ENCODE data around the gene JAK3. TPM values are rescaled to one million over a fixed set of nuclear protein-coding genes. Genes with fewer than 3 reads are reported as not detected.
"Not testable (repeated sequence)": the region's sequence is repeated elsewhere in the genome, so short reads cannot be mapped to it uniquely, and the experiment has no call there.

Gene JAK3
- total RNA-seq, 2 donors from 2014 or later = 1.5 to 10.1 TPM

DNA sequence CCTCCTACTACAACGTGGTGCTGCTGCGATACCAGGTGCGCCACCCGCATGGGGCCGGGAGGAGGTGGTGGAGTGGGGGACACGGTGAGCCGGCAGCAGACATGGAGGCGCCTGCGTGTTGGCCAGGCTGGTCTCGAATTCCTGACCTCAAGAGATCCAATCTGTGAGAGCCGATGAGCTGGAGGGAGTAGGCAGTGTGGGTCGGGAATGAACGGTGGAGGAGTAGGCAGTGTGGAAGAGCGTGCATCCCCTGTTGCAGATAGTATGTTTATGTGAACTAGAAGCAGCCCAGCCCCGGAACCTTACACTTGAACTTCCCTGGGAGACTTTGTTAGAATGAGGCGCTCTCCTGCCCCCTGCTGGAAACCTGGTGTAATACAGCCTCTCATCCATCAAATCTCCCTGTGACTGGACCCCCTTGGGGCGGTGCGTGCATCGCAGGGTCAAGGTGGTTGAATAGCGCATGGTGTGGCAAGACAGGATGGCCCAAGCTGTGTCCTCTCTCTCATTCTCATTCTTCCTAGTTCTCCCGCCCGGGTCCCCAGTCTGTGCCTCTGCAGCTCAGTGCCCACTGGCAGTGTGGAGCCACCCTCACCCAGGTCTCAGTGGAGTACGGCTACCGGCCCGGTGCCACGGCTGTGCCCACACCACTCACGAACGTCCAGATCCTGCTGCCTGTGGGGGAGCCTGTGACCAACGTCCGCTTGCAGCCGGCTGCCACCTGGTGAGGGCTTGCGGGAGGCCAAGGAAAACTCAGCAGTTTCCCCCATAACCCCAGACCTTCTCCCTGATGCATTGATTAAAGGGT is 63.4 kb downstream of the JAK3 start:
- TF ChIP-seq POLR2A (IDR thresholded peaks at IDR 0.05) (no peak), CTCF (IDR thresholded peaks at IDR 0.05) (peak; percentile 28 to 73 (median 52))
- Histone ChIP-seq H3K4me1 (replicated peaks) (no peaks in the 10 kb centered on the region), H3K4me3 (no peak overlapping the region), H3K9me3 (no peaks in the 10 kb centered on the region), H3K36me3 (no peaks in the 10 kb centered on the region), H3K27me3 (replicated peaks; ENCODE audit: insufficient read depth) (no peaks in the 10 kb centered on the region), H3K27ac (no peak overlapping the region)
- 43% methylated on average over 32 of the region's 32 CpGs for WGBS
- intact Hi-C loops (cut with DNase I) = no loop called here
- peak; percentile 24 for DNase-seq (ENCODE audit: low spot score)

DNA sequence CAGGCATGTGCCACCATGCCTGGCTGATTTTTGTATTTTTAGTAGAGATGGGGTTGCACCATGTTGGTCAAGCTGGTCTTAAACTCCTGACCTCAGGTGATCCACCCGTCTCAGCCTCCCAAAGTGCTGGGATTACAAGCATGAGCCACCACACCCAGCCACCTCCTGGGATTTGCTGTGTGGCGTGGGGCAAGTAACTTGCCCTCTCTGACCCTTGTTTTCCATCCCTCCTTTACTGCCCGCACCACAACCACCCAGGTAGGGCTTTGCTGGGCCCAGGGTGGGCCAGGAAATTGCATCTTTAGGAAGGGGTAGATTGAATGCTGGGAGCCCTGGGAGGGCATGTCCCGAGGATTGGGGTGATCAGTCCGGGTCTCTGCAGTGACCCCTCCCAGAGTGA is 64.1 kb downstream of the JAK3 start:
- not testable (repeated sequence) for DNase-seq (ENCODE audit: low spot score); H3K9me3 ChIP-seq

DNA sequence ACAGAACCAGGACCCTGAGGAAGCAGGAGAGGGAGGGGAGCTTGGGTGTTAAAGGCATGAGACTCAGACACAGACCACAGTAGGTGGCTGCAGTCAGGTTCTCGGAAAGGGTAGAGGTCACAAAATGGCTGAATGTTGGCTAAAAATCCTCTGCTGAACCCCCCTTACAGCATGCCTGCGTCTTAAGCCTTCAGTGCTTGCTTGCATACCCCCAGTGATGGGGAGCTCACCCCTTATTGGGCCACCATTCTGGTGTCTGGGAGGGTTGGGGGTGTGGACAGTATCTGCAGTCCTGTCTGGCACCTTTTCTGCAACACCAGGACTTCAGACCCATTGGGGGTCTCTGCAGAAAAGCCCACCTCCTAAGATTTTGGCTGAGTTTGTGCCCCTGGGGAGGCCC is 67.0 kb downstream of the JAK3 start:
- Histone ChIP-seq H3K9me3 (no peaks in the 10 kb centered on the region), H3K4me1 (replicated peaks) (no peaks in the 10 kb centered on the region), H3K27ac (no peak overlapping the region), H3K4me3 (no peak overlapping the region), H3K36me3 (no peaks in the 10 kb centered on the region), H3K27me3 (replicated peaks; ENCODE audit: insufficient read depth) (peaks cover 2% of the 10 kb centered on the region)
- TF ChIP-seq CTCF (IDR thresholded peaks at IDR 0.05) (no peak), POLR2AphosphoS5 (IDR thresholded peaks at IDR 0.05) (no peak), POLR2A (IDR thresholded peaks at IDR 0.05) (no peak)
- DNase-seq (ENCODE audit: low spot score) = no peak
- intact Hi-C loops (cut with DNase I) = no loop called here
- 95% methylated on average over 2 of the region's 2 CpGs for WGBS

More for the DNA sequence above, 64.1 kb downstream of the JAK3 start:
- H3K36me3 ChIP-seq; intact Hi-C loops (cut with DNase I); H3K27me3 ChIP-seq (replicated peaks; ENCODE audit: insufficient read depth); H3K4me3 ChIP-seq; H3K27ac ChIP-seq; H3K4me1 ChIP-seq (replicated peaks): not testable (repeated sequence)
- 80% methylated on average over 5 of the region's 5 CpGs for WGBS

GRCh38 chr19:17778968-17779929 is 68.5 kb downstream of the JAK3 start:
- Histone ChIP-seq H3K36me3 (no peaks in the 10 kb centered on the region), H3K9me3 (no peaks in the 10 kb centered on the region), H3K4me3 (no peak overlapping the region), H3K4me1 (replicated peaks) (no peaks in the 10 kb centered on the region), H3K27ac (no peak overlapping the region), H3K27me3 (replicated peaks; ENCODE audit: insufficient read depth) (peaks cover 2% of the 10 kb centered on the region)
- DNase-seq (ENCODE audit: low spot score) = no peak
- 22% methylated on average over 25 of the region's 25 CpGs for WGBS
- intact Hi-C loops (cut with DNase I) = loop anchor here (10.0 kb wide), 1 partner anchor 174 kb away; no protein-coding TSS in a partner anchor
- TF ChIP-seq POLR2A (IDR thresholded peaks at IDR 0.05) (no peak), CTCF (IDR thresholded peaks at IDR 0.05) (no peak), POLR2AphosphoS5 (IDR thresholded peaks at IDR 0.05) (no peak)

- 11% methylated on average over 37 of the region's 37 CpGs for WGBS
- TF ChIP-seq POLR2AphosphoS5 (IDR thresholded peaks at IDR 0.05) (no peak), CTCF (IDR thresholded peaks at IDR 0.05) (no peak), POLR2A (IDR thresholded peaks at IDR 0.05) (no peak)
- intact Hi-C loops (cut with DNase I) = loop anchor here (10.0 kb wide), 1 partner anchor 174 kb away; no protein-coding TSS in a partner anchor
- H3K4me1 ChIP-seq (replicated peaks) = no peaks in the 10 kb centered on the region
- H3K27me3 ChIP-seq (replicated peaks; ENCODE audit: insufficient read depth) = peaks cover 2% of the 10 kb centered on the region
- no peak overlapping the region for H3K4me3 ChIP-seq
- H3K9me3 ChIP-seq = no peaks in the 10 kb centered on the region
- no peaks in the 10 kb centered on the region for H3K36me3 ChIP-seq
- DNase-seq (ENCODE audit: low spot score) = no peak
- H3K27ac ChIP-seq = no peak overlapping the region
Observed at GRCh38 chr19:17778251-17778967, 69.4 kb downstream of the JAK3 start.

DNA sequence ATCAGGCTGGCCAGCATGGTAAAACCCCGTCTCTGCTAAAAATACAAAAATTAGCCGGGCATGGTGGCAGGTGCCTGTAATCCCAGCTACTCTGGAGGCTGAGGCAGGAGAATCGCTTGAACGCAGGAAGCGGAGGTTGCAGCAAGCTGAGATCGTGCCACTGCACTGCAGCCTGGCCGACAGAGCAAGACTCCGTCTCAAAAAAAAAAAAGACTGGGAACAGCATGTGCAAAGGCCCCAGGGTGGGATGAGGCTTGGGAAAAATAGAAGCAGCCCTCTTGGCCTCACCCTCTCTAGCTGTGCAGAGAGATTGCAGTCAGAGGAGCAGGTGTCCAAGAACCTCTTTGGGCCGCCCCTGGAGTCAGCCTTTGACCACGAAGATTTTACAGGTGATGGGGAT is 69.9 kb downstream of the JAK3 start:
- H3K9me3 ChIP-seq; H3K27ac ChIP-seq; H3K4me3 ChIP-seq; H3K4me1 ChIP-seq (replicated peaks); DNase-seq (ENCODE audit: low spot score); H3K36me3 ChIP-seq; H3K27me3 ChIP-seq (replicated peaks; ENCODE audit: insufficient read depth): not testable (repeated sequence)
- intact Hi-C loops (cut with DNase I) = loop anchor here (10.0 kb wide), 1 partner anchor 173 kb away; no protein-coding TSS in a partner anchor
- WGBS = 79% methylated on average over 10 of the region's 10 CpGs
